Measurements from ENCODE around the gene CBX4.

DNA sequence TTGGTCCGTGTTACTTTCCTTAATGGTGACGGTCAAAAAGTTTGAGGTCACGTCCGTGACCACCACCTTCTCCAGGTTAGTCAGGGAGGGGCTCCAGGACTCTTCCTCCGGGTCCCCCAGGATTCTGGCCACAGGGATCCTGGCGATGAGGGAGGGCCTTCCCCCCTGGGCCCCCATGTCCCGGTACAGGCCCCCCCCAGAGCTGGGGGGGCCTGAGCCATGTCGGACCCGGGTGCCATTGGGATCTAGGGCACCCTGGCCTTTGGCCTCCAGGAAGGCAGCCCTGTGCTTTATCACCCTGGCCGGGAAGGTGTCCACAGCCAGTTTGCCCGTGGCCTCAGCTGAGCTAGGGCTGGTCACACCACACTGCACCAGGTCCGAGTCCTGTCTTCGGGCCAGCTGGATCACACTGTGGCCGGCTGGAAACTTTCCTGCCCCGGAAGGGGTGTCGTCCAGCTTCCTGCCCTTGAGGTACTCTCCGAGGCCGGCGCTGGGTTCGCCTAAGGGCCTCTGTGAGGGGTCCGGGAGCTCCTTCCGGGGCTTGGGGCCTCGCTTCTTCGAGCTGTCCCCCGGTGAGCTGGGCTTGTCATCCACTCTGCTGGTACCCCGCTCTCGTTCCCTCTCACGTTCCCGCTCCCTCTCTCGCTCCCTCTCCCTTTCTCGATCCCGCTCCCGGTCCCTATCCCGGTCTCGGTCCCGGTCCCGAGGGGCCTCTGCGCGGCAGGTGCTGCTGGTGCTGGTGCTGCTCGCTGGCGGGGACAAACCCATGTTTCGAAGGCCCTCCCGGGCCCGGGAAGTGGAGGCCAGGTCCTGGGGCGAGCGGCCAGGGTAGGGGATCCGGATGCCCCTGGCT lies 44.4 kb downstream of the CBX4 start:
- TF ChIP-seq CTCF (IDR thresholded peaks at IDR 0.05) (no peak), POLR2A (IDR thresholded peaks at IDR 0.05) (no peak)

Measured in thyroid gland (tissue), 4 donors.